T-helper 2 cell (primary cell): ENCODE results near the gene PCDHGB5.
"Not testable (repeated sequence)": the region's sequence is repeated elsewhere in the genome, so short reads cannot be mapped to it uniquely, and the experiment has no call there.

Source experiments
- DNase-seq, 5 experiments: peaks; one replicate each; pipeline versions ENCODE4 v3.0.0 to v3.0.0-alpha.2; 2012 to 2022

PCDHGB5 gene

GRCh38 chr5:141412854-141413539, 15.2 kb downstream of the PCDHGB5 start, which contains the start of gene PCDHGA10:
TSS of gene PCDHGA10 (plus strand) at chr5:141412987. CDS start at chr5:141413176, 189 bp downstream.
- peak in 3 of 5 experiments; percentile 40 to 65 (median 46) for DNase-seq

- DNase-seq: no peak
Measured at GRCh38 chr5:141413540-141414069, 15.9 kb downstream of the PCDHGB5 start.

- DNase-seq: not testable (repeated sequence)
Measured at GRCh38 chr5:141414548-141415274, 17.0 kb downstream of the PCDHGB5 start.

GRCh38 chr5:141415275-141415618, 17.5 kb downstream of the PCDHGB5 start:
- DNase-seq: not testable (repeated sequence)

GRCh38 chr5:141417494-141418172, 19.9 kb downstream of the PCDHGB5 start, which contains the start of gene PCDHGB7:
TSS of gene PCDHGB7 (plus strand) at chr5:141417677. CDS start at chr5:141417860, 183 bp downstream.
- peak in 3 of 5 experiments; percentile 21 to 56 (median 35) for DNase-seq

GRCh38 chr5:141419074-141419880, 21.5 kb downstream of the PCDHGB5 start:
- DNase-seq: no peak

GRCh38 chr5:141420855-141421488, 23.2 kb downstream of the PCDHGB5 start, which contains the start of gene PCDHGA11:
TSS of gene PCDHGA11 (plus strand) at chr5:141421051. CDS start at chr5:141421228, 177 bp downstream.
- DNase-seq: peak in 1 of 5 experiments; percentile 45

GRCh38 chr5:141421489-141421855, 23.7 kb downstream of the PCDHGB5 start:
- no peak for DNase-seq

GRCh38 chr5:141422742-141423291, 25.1 kb downstream of the PCDHGB5 start:
- no peak for DNase-seq

GRCh38 chr5:141427783-141428426, 30.2 kb downstream of the PCDHGB5 start:
- DNase-seq: no peak

- DNase-seq: peak in 1 of 5 experiments; percentile 51
Measured at GRCh38 chr5:141430332-141431113, 32.8 kb downstream of the PCDHGB5 start, which contains the start of gene PCDHGA12. TSS of gene PCDHGA12 (plus strand) at chr5:141430507. CDS start at chr5:141430760, 253 bp downstream.

- no peak for DNase-seq
Measured at GRCh38 chr5:141431286-141431685, 33.5 kb downstream of the PCDHGB5 start.

- not testable (repeated sequence) for DNase-seq
Measured at GRCh38 chr5:141432308-141432707, 34.6 kb downstream of the PCDHGB5 start.

- not testable (repeated sequence) for DNase-seq
Measured at GRCh38 chr5:141432726-141433125, 35.0 kb downstream of the PCDHGB5 start.

- no peak for DNase-seq
Measured at GRCh38 chr5:141434006-141434405, 36.3 kb downstream of the PCDHGB5 start.

- DNase-seq: no peak
Measured at GRCh38 chr5:141437221-141437620, 39.5 kb downstream of the PCDHGB5 start.

GRCh38 chr5:141439411-141440141, 41.8 kb downstream of the PCDHGB5 start:
- no peak for DNase-seq

GRCh38 chr5:141440341-141440740, 42.6 kb downstream of the PCDHGB5 start:
- no peak for DNase-seq
